Activated naive CD4-positive, alpha-beta T cell treated with anti-CD3 and anti-CD28 coated beads, Interleukin-2, amount 50 U/mL, for 72 hours (primary cell): ENCODE measurements around the gene TRIM68. TPM values are rescaled to one million over a fixed set of nuclear protein-coding genes. Genes with fewer than 3 reads are reported as not detected.

Source experiments
- ATAC-seq, 2 donors: fragments of 150-1000 bp; cut with Tn5 transposase; 2 replicates each; pipeline ENCODE4 v1.10.0; 2021; ENCODE audit warnings: mild to moderate bottlenecking in 2 of 2, moderate library complexity in 2 of 2
- DNase-seq, 2 donors: peaks; one replicate each; pipeline ENCODE4 v3.0.0; 2021 to 2022; ENCODE audit warnings: low spot score in 2 of 2
- H3K27ac Mint-ChIP-seq, 2 donors: one replicate each; pipeline ENCODE4 v1.8.0; 2022; ENCODE audit warnings: mild to moderate bottlenecking in 2 of 2, mixed read lengths in 2 of 2
- H3K36me3 Mint-ChIP-seq, 2 donors: one replicate each; pipeline ENCODE4 v1.8.0; 2022; ENCODE audit warnings: mixed read lengths in 2 of 2
- H3K9me3 Mint-ChIP-seq, 2 donors: one replicate each; pipeline ENCODE4 v1.8.0; 2022; ENCODE audit warnings: mixed read lengths in 2 of 2
- total RNA-seq, 2 donors: library from RNA; stranded (reverse); gene quantifications; one replicate each; pipeline ENCODE4 v1.2.3, GENCODE V29; 2022

The TRIM68 gene
- total RNA-seq, 2 donors from 2014 or later, result 6.2 to 15.2 TPM

DNA sequence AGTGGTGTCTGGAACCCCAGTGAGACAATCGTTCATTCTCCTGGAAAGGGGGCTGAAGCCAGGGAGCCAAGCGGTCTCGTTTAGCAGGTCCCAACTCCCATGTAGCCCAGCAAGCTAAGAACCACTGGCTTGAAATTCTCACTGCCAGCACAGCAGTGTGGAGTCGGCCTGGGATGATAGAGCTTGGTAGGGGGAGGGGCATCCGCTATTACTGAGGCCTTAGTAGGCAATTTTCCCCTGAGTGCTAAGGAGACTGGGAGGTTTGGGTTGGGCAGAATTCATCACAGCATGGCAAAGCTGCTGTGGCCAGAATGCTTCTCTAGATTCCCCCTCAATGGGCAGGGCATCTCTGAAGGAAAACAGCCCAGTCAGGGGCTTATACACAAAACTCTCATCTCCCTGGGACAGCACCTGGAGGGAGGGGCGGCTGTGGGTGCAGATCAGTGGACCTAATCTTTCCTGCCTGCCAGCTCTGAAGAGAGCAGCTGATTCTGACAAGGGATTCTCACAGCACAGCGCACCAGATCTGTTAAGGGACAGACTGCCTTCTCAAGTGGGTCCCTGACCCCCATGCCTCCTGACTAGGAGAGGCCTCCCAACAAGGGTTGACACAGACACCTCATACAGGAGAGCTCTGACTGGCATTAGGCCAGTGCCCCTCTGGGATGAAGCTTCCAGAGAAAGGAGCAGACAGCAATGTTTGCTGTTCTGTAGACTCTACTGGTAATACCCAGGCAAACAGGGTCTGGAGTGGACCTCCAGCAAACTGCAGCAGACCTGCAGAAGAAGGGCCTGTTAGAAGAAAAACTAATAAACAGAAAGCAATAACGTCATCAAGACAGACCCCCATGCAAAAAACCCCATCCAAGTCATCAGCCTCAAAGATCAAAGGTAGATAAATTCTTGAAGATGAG, 48.2 kb downstream of the TRIM68 start:
- no peak for ATAC-seq
- Mint-ChIP-seq H3K36me3 (peaks cover 0 to 10% of the 10 kb centered on the region in 2 donors), H3K9me3 (peaks cover 4 to 9% of the 10 kb centered on the region in 2 donors), H3K27ac (no peak overlapping the region)
- DNase-seq, result no peak

DNA sequence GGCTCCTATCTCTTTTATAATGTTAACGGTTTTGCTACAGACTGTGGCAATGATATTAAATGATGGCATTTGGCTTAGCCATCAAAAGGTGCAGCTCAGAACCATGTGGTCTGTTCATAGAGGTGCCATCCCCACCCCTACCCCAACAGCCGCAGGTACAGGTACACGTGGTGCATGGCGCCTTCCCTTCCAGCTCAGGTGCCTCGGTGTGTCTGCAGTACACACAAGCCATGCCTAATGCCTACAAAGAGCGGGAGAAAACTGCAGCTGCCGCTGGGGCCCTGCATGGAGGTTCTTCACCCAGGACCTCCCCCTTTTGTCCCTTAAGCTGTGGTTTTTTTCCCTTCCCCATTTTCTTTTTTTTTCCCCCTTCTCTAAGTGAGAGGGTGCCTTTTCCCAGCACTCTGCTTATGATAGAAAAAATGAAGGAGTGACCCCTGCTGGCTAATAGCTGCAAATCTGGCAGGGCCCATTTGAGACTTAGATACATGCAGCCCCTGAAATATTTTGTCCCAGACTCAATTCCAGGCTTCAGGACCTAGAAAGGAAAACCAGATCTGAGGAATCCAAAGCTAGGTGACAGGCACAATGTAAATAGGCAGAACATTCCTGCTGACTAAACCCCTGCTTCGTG, 56.6 kb downstream of the TRIM68 start:
- ATAC-seq (no peak), DNase-seq (no peak)
- Mint-ChIP-seq H3K9me3 (peaks cover 0 to 4% of the 10 kb centered on the region in 2 donors), H3K27ac (no peak overlapping the region), H3K36me3 (peaks cover 0 to 6% of the 10 kb centered on the region in 2 donors)

Other genes starting within 250 kb of the TRIM68 start
- not detected for gene OR52B4, start 239.8 kb downstream of the TRIM68 start, total RNA-seq
- 10 to 100 TPM; 16.3 to 46.9 TPM for gene TRIM21, start 214.5 kb downstream of the TRIM68 start, total RNA-seq
- gene OR52K2, start 158.9 kb downstream of the TRIM68 start, total RNA-seq, result not detected
- gene OR52K1, start 125.6 kb downstream of the TRIM68 start, total RNA-seq, result under 1 TPM; 0.20 to 0.33 TPM
- gene OR52M1, start 63.0 kb downstream of the TRIM68 start, total RNA-seq, result not detected
- not detected for gene OR52I2, start 26.5 kb downstream of the TRIM68 start, total RNA-seq
- not detected for gene OR52I1, start 14.2 kb downstream of the TRIM68 start, total RNA-seq
- gene OR51D1, start 29.2 kb upstream of the TRIM68 start, total RNA-seq, result not detected
- gene OR51E1, start 35.8 kb upstream of the TRIM68 start, total RNA-seq, result not detected
- gene OR51E2, start 89.6 kb upstream of the TRIM68 start, total RNA-seq, result not detected
- not detected for gene MMP26, start 96.6 kb upstream of the TRIM68 start, total RNA-seq
- gene OR51F1, start 161.7 kb upstream of the TRIM68 start, total RNA-seq, result not detected
- not detected for gene OR52R1, start 196.1 kb upstream of the TRIM68 start, total RNA-seq
- gene OR51F2, start 213.1 kb upstream of the TRIM68 start, total RNA-seq, result not detected
- gene OR51S1, start 241.0 kb upstream of the TRIM68 start, total RNA-seq, result not detected